Measurements from ENCODE around the gene STXBP3.

Gene STXBP3

DNA sequence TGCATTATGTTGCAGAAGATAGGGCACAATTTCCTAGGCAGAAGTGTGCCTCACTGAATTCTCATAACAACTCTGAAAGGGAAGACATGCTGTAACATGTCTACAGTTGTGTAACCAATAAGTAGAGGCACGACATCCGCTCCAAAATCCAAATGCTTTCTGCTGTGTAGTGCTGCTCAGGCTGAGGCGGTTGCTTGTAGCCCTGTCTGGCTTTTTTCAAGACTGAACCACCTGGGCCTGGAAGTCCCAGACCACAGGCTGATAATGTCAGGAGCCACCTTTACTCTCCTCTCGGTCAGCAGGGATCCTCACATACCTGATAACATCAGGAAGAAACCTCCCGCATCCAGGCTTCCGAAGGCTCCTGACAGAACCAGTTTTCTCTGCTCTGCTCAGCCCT is 99.5 kb downstream of the STXBP3 start:
- no peak overlapping the region for H3K4me3 ChIP-seq (ENCODE audit: control insufficient read depth, low read depth, low read length)
- no peak for DNase-seq (ENCODE audit: low read depth)
- TF ChIP-seq, protein P1, sequence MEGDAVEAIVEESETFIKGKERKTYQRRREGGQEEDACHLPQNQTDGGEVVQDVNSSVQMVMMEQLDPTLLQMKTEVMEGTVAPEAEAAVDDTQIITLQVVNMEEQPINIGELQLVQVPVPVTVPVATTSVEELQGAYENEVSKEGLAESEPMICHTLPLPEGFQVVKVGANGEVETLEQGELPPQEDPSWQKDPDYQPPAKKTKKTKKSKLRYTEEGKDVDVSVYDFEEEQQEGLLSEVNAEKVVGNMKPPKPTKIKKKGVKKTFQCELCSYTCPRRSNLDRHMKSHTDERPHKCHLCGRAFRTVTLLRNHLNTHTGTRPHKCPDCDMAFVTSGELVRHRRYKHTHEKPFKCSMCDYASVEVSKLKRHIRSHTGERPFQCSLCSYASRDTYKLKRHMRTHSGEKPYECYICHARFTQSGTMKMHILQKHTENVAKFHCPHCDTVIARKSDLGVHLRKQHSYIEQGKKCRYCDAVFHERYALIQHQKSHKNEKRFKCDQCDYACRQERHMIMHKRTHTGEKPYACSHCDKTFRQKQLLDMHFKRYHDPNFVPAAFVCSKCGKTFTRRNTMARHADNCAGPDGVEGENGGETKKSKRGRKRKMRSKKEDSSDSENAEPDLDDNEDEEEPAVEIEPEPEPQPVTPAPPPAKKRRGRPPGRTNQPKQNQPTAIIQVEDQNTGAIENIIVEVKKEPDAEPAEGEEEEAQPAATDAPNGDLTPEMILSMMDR (IDR thresholded peaks at IDR 0.05; ENCODE audit: control insufficient read depth, insufficient read depth, low read depth, low read length, missing control alignments) = no peak

DNA sequence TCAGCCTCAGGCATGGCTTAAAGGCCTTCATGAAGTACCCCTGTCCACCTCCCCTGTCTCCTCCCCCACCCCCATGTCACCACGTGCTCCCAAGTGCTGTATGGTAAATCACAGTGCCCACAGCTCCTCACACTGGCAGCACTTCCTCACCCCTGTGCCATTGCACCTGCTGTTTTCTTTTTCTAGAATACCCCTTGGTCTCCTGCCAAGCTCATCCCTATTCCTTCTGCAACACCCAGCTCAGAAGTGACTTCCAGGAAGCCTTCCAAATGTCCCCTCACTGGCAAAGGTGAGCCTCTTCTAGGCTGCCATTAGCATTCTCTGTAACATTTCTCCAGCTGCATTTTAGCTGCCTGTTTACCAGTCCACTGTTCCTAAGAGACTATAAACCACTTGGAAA is 101.0 kb downstream of the STXBP3 start:
- TF ChIP-seq, protein P1 (IDR thresholded peaks at IDR 0.05; ENCODE audit: control insufficient read depth, insufficient read depth, low read depth, low read length, missing control alignments) = no peak
- H3K4me3 ChIP-seq (ENCODE audit: control insufficient read depth, low read depth, low read length) = no peak overlapping the region
- no peak for DNase-seq (ENCODE audit: low read depth)

DNA sequence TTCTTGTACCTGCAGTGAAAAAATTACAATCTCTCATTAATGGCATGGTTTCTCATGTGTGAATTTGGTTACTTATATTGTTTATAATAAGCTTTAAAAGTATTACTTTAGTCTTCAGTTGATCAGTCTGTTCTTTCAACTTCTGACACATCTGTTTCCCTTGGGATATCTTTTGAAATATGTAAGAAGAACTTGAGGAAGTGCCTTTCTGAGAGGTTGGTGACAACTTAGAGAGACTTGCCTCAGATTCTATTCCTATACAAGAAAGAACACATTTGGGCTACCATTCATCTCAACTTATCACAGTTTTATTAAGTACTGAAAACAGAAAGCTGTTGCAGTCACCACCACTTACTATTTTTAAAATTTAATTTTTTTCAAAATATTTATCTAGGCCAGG is 102.3 kb downstream of the STXBP3 start:
- no peak for DNase-seq (ENCODE audit: low read depth)
- TF ChIP-seq, protein P1 (IDR thresholded peaks at IDR 0.05; ENCODE audit: control insufficient read depth, insufficient read depth, low read depth, low read length, missing control alignments) = no peak
- no peak overlapping the region for H3K4me3 ChIP-seq (ENCODE audit: control insufficient read depth, low read depth, low read length)

DNA sequence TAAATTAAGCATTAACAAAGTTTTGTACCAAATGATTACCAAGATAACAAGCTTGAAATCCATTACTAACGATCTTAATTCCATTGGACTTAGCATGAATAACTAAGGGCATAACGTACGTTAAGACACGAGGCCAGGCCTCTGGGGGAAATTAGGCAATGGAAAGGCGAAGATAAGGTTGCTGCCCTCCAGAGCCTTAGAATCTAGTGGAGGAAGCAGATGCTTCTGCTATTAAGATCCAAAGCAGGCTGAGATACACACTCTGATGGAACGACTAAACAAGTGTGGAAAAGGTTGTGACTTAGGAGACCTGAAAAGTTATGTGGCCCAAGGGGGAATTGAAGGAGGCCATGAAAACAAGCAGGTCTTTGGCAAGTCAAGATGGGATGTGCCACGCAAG is 104.5 kb downstream of the STXBP3 start:
- H3K4me3 ChIP-seq (ENCODE audit: control insufficient read depth, low read depth, low read length) = no peak overlapping the region
- no peak for DNase-seq (ENCODE audit: low read depth)
- TF ChIP-seq, protein P1 (IDR thresholded peaks at IDR 0.05; ENCODE audit: control insufficient read depth, insufficient read depth, low read depth, low read length, missing control alignments) = no peak

DNA sequence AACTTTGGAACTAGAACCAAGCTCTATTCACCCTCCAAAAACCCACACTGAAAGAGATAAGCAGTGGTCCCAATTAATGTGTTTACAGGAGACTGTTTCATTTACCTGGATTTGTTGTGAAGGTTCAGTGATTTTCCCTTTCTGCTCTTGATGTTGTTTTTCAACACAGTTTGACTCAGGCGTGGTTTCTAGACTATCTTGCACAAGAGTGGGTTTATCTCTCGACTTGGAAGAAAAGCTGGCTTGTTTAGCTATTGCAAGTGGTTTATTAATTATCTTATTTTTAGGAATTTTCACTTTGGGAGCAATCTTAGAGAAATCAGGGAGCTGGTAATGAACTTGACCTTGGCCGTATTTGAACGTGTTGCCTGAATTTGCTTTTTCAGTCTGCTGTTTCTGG is 105.1 kb downstream of the STXBP3 start:
- no peak overlapping the region for H3K4me3 ChIP-seq (ENCODE audit: control insufficient read depth, low read depth, low read length)
- no peak for DNase-seq (ENCODE audit: low read depth)
- TF ChIP-seq, protein P1 (IDR thresholded peaks at IDR 0.05; ENCODE audit: control insufficient read depth, insufficient read depth, low read depth, low read length, missing control alignments) = no peak

DNA sequence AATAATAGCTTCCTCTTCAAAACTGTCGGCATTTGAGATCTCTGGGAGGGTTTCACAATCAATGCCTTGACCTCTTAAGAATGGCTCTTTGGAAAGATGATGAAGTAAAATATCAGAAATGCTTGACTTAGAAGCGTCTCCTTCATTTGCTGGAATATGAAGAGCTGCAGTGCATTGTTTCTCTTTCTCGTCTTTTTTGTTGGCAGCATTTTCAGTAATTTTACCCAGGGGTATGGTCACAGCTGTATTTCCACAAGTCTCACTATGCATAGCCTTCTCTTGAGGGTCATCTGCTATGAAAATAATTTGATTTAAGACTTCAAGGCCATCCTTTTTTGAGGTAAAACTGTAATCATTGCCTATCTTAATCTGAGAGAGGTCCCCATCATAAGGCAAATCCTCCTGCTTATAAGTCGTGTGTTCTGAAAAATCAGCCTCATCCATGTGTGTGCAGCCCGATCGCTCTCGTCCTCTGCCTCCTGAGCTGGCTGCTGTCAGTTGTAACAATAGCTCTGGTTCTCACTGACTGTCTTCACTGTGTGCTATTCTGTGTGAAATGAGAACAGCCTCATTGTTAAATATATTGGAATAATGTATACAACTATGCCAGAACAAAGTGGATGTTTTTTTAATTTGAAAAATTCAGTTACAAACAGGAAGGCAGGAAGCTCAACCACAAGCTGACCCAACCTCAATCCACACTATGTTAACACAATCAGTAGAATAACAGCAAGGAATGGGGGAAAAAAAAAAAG is 105.9 kb downstream of the STXBP3 start:
- TF ChIP-seq, protein P1 (IDR thresholded peaks at IDR 0.05; ENCODE audit: control insufficient read depth, insufficient read depth, low read depth, low read length, missing control alignments) = no peak
- no peak overlapping the region for H3K4me3 ChIP-seq (ENCODE audit: control insufficient read depth, low read depth, low read length)
- no peak for DNase-seq (ENCODE audit: low read depth)
